Measurements from ENCODE around the gene GNAO1.
A peak's percentile ranks its signal among the peaks of the same experiment; 100 is the strongest.

The GNAO1 gene

DNA sequence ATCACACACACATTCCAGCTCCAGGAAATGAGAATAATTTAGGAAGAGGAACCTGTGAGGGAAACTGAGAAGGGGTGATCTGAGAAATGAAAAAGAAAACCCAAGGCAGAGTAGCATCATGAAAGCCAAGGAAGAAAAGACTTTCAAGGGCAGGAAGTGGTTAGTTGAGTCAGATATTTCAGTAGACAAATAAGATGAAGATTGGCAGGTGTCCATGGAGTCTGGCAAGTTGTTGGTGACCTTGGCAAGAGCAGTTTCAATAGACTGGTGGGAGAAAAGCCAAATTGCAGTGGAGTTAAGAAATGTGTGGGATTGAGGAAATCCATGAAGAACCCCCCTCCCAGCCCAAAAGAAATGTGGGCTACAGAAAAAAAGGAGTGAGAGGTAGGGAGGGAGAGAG lies 10.7 kb downstream of the GNAO1 start:
- no peak for DNase-seq (ENCODE audit: low spot score)
- in situ Hi-C loops (cut with MboI; ENCODE audit: low sequenced_read_pairs, unreplicated experiment), result no loop called here
- TF ChIP-seq, protein P1, sequence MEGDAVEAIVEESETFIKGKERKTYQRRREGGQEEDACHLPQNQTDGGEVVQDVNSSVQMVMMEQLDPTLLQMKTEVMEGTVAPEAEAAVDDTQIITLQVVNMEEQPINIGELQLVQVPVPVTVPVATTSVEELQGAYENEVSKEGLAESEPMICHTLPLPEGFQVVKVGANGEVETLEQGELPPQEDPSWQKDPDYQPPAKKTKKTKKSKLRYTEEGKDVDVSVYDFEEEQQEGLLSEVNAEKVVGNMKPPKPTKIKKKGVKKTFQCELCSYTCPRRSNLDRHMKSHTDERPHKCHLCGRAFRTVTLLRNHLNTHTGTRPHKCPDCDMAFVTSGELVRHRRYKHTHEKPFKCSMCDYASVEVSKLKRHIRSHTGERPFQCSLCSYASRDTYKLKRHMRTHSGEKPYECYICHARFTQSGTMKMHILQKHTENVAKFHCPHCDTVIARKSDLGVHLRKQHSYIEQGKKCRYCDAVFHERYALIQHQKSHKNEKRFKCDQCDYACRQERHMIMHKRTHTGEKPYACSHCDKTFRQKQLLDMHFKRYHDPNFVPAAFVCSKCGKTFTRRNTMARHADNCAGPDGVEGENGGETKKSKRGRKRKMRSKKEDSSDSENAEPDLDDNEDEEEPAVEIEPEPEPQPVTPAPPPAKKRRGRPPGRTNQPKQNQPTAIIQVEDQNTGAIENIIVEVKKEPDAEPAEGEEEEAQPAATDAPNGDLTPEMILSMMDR (IDR thresholded peaks at IDR 0.05; ENCODE audit: borderline replicate concordance, control extremely low read depth, extremely low read depth, insufficient read depth, missing control alignments), result no peak

DNA sequence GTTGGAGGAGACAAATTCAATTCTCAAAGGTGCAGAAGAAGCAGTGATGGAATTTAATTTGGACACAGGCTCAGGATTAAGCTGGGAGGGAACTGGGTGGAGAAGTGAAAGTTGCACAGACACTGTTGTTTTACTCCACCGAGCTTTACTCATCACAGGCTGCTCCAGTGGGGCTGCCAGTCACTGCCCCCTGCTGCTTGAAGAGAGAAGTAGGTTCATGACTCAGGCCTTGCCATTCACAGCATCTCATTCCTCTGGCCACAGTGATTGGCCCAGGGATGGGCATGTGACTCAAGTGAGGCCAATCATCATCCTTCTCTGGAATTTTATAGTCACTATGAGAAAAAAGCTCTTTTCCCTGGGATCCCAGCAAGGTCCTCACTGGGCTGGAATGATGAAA lies 11.8 kb downstream of the GNAO1 start:
- DNase-seq (ENCODE audit: low spot score), result peak; percentile 51
- in situ Hi-C loops (cut with MboI; ENCODE audit: low sequenced_read_pairs, unreplicated experiment), result no loop called here
- TF ChIP-seq, protein P1 (IDR thresholded peaks at IDR 0.05; ENCODE audit: borderline replicate concordance, control extremely low read depth, extremely low read depth, insufficient read depth, missing control alignments), result peak; percentile 31

DNA sequence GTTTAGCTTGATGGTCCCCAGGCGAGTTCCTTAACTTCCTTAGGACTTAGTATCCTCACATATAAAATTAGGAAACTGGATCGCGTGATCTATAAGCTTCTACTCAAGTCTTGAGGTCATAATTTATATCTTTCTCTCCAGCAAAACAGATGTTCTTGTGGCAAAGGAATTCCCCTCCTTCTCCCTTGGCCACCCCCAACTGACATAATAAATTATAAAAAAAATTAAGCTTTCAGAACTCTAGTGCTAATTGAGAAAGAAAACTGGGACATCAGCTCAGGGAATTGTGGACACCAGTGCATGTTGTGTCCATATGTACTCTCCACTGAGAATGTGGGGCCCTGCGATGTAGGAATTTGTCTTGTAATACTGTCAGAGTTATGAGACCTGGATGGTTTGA lies 13.5 kb downstream of the GNAO1 start:
- in situ Hi-C loops (cut with MboI; ENCODE audit: low sequenced_read_pairs, unreplicated experiment), result no loop called here
- no peak for DNase-seq (ENCODE audit: low spot score)
- TF ChIP-seq, protein P1 (IDR thresholded peaks at IDR 0.05; ENCODE audit: borderline replicate concordance, control extremely low read depth, extremely low read depth, insufficient read depth, missing control alignments), result no peak

DNA sequence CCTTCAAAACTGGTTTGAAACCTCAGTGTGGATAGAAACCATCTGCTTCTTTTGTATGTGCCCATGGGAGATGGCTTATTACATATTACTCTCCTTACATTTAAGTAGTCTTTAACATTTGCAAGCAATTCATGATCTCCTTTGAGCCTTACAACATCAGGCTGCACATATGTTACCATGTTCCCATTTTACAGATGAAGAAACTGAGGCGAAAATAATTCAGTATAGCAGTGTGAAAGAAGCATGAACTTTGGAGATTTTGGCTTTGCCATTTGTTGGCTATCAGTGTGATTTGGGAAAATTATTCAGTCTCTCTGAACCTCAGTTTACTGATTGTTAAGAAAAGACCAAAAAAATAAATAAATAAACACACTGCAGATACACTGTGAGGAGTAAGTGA lies 15.7 kb downstream of the GNAO1 start:
- TF ChIP-seq, protein P1 (IDR thresholded peaks at IDR 0.05; ENCODE audit: borderline replicate concordance, control extremely low read depth, extremely low read depth, insufficient read depth, missing control alignments), result no peak
- in situ Hi-C loops (cut with MboI; ENCODE audit: low sequenced_read_pairs, unreplicated experiment), result no loop called here
- no peak for DNase-seq (ENCODE audit: low spot score)

DNA sequence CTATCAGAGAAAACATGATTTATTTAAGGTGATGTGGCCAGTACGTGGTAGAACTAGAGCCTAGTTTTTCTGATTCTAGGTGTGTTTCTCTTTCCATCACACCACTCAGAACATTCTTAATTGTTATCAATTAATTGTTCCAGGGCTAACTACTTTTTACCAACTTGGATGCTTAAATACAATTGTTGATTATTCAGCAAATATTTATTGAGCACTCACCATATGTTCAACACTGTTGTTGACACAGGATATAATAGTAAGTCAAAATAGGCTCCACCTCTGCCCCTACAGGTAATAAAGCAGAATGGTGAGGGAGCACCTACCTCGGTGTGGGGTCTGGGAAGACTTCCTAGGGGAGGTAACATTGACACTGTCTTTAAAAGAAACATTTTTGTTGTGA lies 16.1 kb downstream of the GNAO1 start:
- in situ Hi-C loops (cut with MboI; ENCODE audit: low sequenced_read_pairs, unreplicated experiment), result no loop called here
- TF ChIP-seq, protein P1 (IDR thresholded peaks at IDR 0.05; ENCODE audit: borderline replicate concordance, control extremely low read depth, extremely low read depth, insufficient read depth, missing control alignments), result no peak
- no peak for DNase-seq (ENCODE audit: low spot score)

DNA sequence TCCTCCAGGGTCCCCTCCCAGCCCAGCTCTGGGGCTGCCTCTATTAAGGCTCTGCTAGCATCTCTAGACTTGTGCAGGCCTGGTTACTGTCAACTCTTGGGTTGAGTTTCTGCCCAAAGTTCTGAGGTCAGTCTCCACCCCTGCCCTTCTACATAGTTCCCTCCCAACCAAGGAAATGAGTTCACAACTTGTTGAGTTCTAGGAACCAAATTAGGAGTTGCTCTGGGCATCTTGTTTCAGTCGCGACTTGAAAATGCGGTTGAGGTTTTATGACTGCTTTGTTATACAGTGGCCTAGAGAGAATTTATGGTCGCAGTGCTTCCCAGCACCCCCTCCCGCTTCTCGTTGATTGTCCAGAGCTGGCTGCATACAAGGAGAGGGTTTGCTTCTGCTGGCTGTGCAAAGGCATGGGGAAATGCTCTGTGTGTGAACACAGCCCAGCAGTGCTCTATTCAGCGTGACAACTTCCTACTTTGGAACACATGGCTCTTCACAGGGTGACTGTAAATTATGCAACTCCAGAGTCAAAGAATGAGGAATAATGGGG lies 20.2 kb downstream of the GNAO1 start:
- TF ChIP-seq, protein P1 (IDR thresholded peaks at IDR 0.05; ENCODE audit: borderline replicate concordance, control extremely low read depth, extremely low read depth, insufficient read depth, missing control alignments), result no peak
- no peak for DNase-seq (ENCODE audit: low spot score)
- in situ Hi-C loops (cut with MboI; ENCODE audit: low sequenced_read_pairs, unreplicated experiment), result no loop called here

DNA sequence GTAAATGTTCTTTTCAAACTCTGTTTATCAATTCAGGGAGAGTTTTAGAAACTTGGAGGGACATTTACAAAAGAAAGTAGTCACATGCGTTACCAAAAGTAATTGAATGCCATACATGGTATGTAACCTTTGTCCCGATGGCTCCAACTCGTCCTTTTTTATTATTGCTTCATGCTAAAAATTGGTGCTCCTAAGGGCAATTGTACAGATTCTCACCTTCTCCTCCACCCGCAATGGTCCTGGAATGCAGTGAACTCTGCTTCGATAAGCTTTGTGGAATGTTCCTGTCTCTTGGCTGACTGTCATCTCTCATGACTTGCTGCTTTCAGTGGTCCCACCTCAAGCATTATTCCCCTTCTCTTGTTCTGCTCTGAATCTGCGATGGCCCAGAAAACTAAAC lies 20.9 kb downstream of the GNAO1 start:
- no peak for DNase-seq (ENCODE audit: low spot score)
- in situ Hi-C loops (cut with MboI; ENCODE audit: low sequenced_read_pairs, unreplicated experiment), result no loop called here
- TF ChIP-seq, protein P1 (IDR thresholded peaks at IDR 0.05; ENCODE audit: borderline replicate concordance, control extremely low read depth, extremely low read depth, insufficient read depth, missing control alignments), result no peak

All from GM13976 (cell line).